ENCODE results near the gene ADARB1. TPM values are rescaled to one million over a fixed set of nuclear protein-coding genes. Genes with fewer than 3 reads are reported as not detected.

ADARB1 gene
- total RNA-seq, 1 experiment from 2014 or later: 2.9 TPM

GRCh38 chr21:45262041-45262581 is 187.7 kb downstream of the ADARB1 start:
- no peak for DNase-seq
- Histone ChIP-seq H3K4me3 (no peak overlapping the region), H3K36me3 (peaks cover 38% of the 10 kb centered on the region), H3K9me3 (no peaks in the 10 kb centered on the region; the same call in 1 of the 2 replicates), H3K27me3 (no peaks in the 10 kb centered on the region)

GRCh38 chr21:45262616-45263015 is 188.2 kb downstream of the ADARB1 start:
- Histone ChIP-seq H3K27me3 (no peaks in the 10 kb centered on the region), H3K4me3 (no peak overlapping the region), H3K36me3 (peaks cover 43% of the 10 kb centered on the region), H3K9me3 (no peaks in the 10 kb centered on the region; the same call in 1 of the 2 replicates)
- DNase-seq: no peak

GRCh38 chr21:45263534-45263933 is 189.2 kb downstream of the ADARB1 start:
- H3K4me3 ChIP-seq: no peak overlapping the region
- H3K9me3 ChIP-seq: no peaks in the 10 kb centered on the region; the same call in 1 of the 2 replicates
- no peaks in the 10 kb centered on the region for H3K27me3 ChIP-seq
- DNase-seq: no peak
- H3K36me3 ChIP-seq: peaks cover 46% of the 10 kb centered on the region

- Histone ChIP-seq H3K36me3 (peaks cover 46% of the 10 kb centered on the region), H3K4me3 (no peak overlapping the region), H3K27me3 (no peaks in the 10 kb centered on the region), H3K9me3 (no peaks in the 10 kb centered on the region; the same call in 1 of the 2 replicates)
- no peak for DNase-seq
Measured at GRCh38 chr21:45264146-45264911, 189.9 kb downstream of the ADARB1 start.

DNA sequence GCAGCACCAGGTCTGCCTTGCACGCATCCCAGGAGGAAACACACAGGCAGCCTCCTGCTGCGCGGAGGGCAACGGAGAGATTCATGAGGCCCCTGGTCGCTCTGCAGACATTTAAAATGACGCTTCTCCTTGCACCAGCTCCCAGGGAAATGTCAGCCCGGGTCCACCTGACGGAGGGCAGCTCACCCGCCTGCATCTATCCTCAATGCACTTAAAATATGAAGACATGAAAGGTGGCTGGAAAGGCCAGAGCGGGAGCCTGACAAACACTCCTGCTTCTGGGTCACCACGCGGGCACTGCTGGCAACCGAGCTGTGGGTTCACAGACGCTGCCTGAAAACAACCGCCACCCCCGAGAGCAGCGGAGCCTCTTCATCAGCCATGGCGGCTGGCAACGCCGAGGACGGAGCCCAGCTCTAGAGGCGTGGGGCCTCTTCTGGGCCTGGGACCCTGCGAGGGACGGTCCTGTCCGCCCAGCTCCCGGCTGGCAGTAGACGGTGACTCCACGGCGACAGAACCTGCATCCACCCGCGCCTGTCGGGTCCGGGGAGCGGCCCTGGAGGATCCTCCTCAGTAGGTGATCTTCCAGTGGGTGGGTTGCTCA is 190.6 kb downstream of the ADARB1 start:
- Histone ChIP-seq H3K4me3 (no peak overlapping the region), H3K9me3 (no peaks in the 10 kb centered on the region; the same call in 1 of the 2 replicates), H3K36me3 (peaks cover 51% of the 10 kb centered on the region), H3K27me3 (no peaks in the 10 kb centered on the region)
- DNase-seq: no peak

- H3K36me3 ChIP-seq: peaks cover 61% of the 10 kb centered on the region
- no peak overlapping the region for H3K4me3 ChIP-seq
- DNase-seq: no peak
- no peaks in the 10 kb centered on the region; the same call in 1 of the 2 replicates for H3K9me3 ChIP-seq
- H3K27me3 ChIP-seq: no peaks in the 10 kb centered on the region
Measured at GRCh38 chr21:45265721-45266517, 191.5 kb downstream of the ADARB1 start.

DNA sequence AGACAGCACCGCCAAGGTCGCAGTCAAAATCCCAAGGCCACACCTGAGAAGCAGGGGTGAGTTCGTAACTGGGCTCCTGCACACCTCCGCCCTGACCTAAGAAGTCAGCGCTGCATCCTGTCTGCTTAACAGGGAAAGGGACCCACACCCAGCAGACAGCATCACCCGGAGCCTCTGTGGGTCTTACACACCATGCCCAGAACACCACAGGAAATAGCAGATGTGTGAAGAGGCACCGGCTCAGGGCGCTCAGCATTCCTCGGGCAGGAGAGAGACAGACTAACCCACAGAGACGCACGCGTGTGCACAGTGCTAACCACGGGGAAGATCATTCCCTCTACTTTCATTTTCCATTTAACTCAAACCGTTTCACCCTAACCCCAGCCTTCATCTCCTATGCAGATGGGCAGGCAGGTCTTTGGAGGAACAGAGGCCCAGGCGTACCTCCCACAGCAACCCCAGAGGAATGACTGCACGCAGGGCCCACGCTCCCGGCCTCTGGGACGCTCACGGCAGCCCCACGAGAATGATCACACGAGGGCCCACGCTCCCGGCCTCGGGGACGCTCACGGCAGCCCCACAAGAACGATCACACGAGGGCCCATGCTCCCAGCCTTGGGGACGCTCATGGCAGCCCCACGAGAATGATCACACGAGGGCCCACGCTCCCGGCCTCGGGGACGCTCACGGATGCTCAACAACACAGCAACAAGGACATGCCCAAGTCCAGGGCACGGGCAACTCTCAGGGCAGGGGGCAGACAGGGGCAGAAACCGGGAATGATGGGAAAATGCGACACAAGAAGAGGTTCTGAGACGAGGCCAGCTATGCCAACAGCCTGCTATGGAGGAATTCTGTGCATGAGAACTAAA is 192.4 kb downstream of the ADARB1 start:
- Histone ChIP-seq H3K36me3 (peaks cover 69% of the 10 kb centered on the region), H3K4me3 (no peak overlapping the region), H3K9me3 (peaks cover 7% of the 10 kb centered on the region), H3K27me3 (no peaks in the 10 kb centered on the region)
- DNase-seq: no peak

- no peak overlapping the region for H3K4me3 ChIP-seq
- H3K27me3 ChIP-seq: no peaks in the 10 kb centered on the region
- no peak for DNase-seq
- peaks cover 69% of the 10 kb centered on the region for H3K36me3 ChIP-seq
- peaks cover 13% of the 10 kb centered on the region for H3K9me3 ChIP-seq
Measured at GRCh38 chr21:45267390-45267760, 193.0 kb downstream of the ADARB1 start.

DNA sequence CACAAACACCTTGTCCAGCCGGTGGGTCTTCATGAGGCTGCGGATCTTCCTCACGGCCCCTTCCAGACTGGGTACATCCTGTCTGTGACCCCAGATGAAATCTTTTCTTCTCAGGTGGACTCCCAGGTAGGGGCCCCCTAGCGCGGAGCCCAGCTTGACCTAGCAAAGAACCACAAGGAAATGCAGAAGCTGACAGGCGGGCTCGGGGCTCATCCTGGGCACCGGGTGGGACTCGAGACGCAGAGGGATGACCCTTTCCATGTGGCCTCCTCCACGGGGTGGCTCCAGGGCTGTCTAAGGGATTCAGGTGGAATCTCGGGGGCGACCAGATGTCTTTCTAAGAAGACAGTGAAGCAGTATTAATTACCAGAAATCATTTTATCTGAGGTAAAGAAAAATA is 195.5 kb downstream of the ADARB1 start:
- no peak overlapping the region for H3K4me3 ChIP-seq
- DNase-seq: no peak
- no peaks in the 10 kb centered on the region for H3K27me3 ChIP-seq
- peaks cover 18% of the 10 kb centered on the region for H3K9me3 ChIP-seq
- H3K36me3 ChIP-seq: peaks cover 78% of the 10 kb centered on the region

DNA sequence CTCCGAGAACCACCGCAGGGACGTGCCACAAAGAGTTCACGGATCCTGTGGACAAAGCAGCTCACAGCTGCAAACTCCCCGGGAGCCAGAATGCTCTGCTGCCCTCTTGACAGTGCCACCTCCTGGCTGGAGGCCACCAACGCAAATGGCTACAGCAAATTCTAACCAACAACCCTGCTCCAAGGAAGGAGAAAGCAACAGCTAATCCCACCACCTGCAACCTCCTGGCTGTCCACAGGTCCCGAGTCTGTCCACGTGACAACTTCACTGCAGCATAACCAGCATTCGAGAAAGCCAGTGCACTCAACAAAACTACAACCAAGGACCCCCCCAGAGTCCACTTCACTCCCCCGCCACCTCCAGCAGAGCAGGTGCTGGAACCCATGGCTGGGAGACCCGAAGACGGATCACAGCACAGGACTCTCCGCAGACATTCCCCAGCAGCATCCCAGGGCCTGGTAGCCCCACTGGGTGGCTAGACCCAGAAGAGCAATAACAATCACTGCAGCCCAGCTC is 196.0 kb downstream of the ADARB1 start:
- H3K4me3 ChIP-seq: no peak overlapping the region
- peaks cover 23% of the 10 kb centered on the region for H3K9me3 ChIP-seq
- no peaks in the 10 kb centered on the region for H3K27me3 ChIP-seq
- peaks cover 78% of the 10 kb centered on the region for H3K36me3 ChIP-seq
- no peak for DNase-seq

Other genes starting within 250 kb of the ADARB1 start
- 396 and 445 TPM in 2 replicates for gene PTTG1IP, start 200.9 kb upstream of the ADARB1 start, total RNA-seq (2014; rRNA removed; shearing (Covaris generic); ENCODE audit: low replicate concordance)
- 4.3 and 12.9 TPM in 2 replicates for gene ITGB2, start 153.7 kb upstream of the ADARB1 start, total RNA-seq (2014; rRNA removed; shearing (Covaris generic); ENCODE audit: low replicate concordance)
- 27.8 and 55.6 TPM in 2 replicates for gene SLX9, start 134.6 kb upstream of the ADARB1 start, total RNA-seq (2014; rRNA removed; shearing (Covaris generic); ENCODE audit: low replicate concordance)
- 16.9 and 33.0 TPM in 2 replicates for gene POFUT2, start 213.3 kb downstream of the ADARB1 start, total RNA-seq (2014; rRNA removed; shearing (Covaris generic); ENCODE audit: low replicate concordance)